ENCODE data around the gene AKR1B1. TPM values are rescaled to one million over a fixed set of nuclear protein-coding genes. Genes with fewer than 3 reads are reported as not detected.

AKR1B1 gene
- total RNA-seq, 1 donor from 2014 or later = 61.8 TPM

GRCh38 chr7:134433430-134433829 is 25.5 kb downstream of the AKR1B1 start:
- DNase-seq (ENCODE audit: extremely low spot score, unreplicated experiment) = no peak
- no peak for TF ChIP-seq CTCF (IDR thresholded peaks at IDR 0.05)
- Mint-ChIP-seq H3K36me3 (ENCODE audit: unreplicated experiment) (peaks cover under 1% of the 10 kb centered on the region), H3K27me3 (ENCODE audit: unreplicated experiment) (peaks cover 15% of the 10 kb centered on the region), H3K9me3 (ENCODE audit: unreplicated experiment) (peaks cover 6% of the 10 kb centered on the region), H3K4me1 (ENCODE audit: unreplicated experiment) (peaks cover 7% of the 10 kb centered on the region), H3K27ac (ENCODE audit: unreplicated experiment) (no peak overlapping the region), H3K4me3 (ENCODE audit: unreplicated experiment) (no peak overlapping the region)

- Mint-ChIP-seq H3K36me3 (ENCODE audit: unreplicated experiment) (no peaks in the 10 kb centered on the region), H3K27ac (ENCODE audit: unreplicated experiment) (peak overlapping the region; percentile 84), H3K9me3 (ENCODE audit: unreplicated experiment) (peaks cover 6% of the 10 kb centered on the region), H3K4me3 (ENCODE audit: unreplicated experiment) (peak overlapping the region; percentile 74), H3K27me3 (ENCODE audit: unreplicated experiment) (peaks cover 15% of the 10 kb centered on the region), H3K4me1 (ENCODE audit: unreplicated experiment) (peaks cover 7% of the 10 kb centered on the region)
- TF ChIP-seq CTCF (IDR thresholded peaks at IDR 0.05) = peak; percentile 84
- peak; percentile 89 for DNase-seq (ENCODE audit: extremely low spot score, unreplicated experiment)
Observed at GRCh38 chr7:134432296-134433152, 26.4 kb downstream of the AKR1B1 start.

- Mint-ChIP-seq H3K9me3 (ENCODE audit: unreplicated experiment) (peaks cover under 1% of the 10 kb centered on the region), H3K4me1 (ENCODE audit: unreplicated experiment) (peaks cover 7% of the 10 kb centered on the region), H3K4me3 (ENCODE audit: unreplicated experiment) (no peak overlapping the region), H3K27me3 (ENCODE audit: unreplicated experiment) (peaks cover 15% of the 10 kb centered on the region), H3K27ac (ENCODE audit: unreplicated experiment) (no peak overlapping the region), H3K36me3 (ENCODE audit: unreplicated experiment) (no peaks in the 10 kb centered on the region)
- TF ChIP-seq CTCF (IDR thresholded peaks at IDR 0.05) = no peak
- DNase-seq (ENCODE audit: extremely low spot score, unreplicated experiment) = no peak
Observed at GRCh38 chr7:134431815-134432214, 27.1 kb downstream of the AKR1B1 start.

- H3K9me3 Mint-ChIP-seq (ENCODE audit: unreplicated experiment) = no peaks in the 10 kb centered on the region
- no peak for DNase-seq (ENCODE audit: extremely low spot score, unreplicated experiment)
- TF ChIP-seq CTCF (IDR thresholded peaks at IDR 0.05) = no peak
- no peak overlapping the region for H3K27ac Mint-ChIP-seq (ENCODE audit: unreplicated experiment)
- peaks cover 7% of the 10 kb centered on the region for H3K4me1 Mint-ChIP-seq (ENCODE audit: unreplicated experiment)
- H3K36me3 Mint-ChIP-seq (ENCODE audit: unreplicated experiment) = no peaks in the 10 kb centered on the region
- no peak overlapping the region for H3K4me3 Mint-ChIP-seq (ENCODE audit: unreplicated experiment)
- peaks cover 17% of the 10 kb centered on the region for H3K27me3 Mint-ChIP-seq (ENCODE audit: unreplicated experiment)
Observed at GRCh38 chr7:134429481-134429880, 29.4 kb downstream of the AKR1B1 start.

GRCh38 chr7:134428942-134429341 is 30.0 kb downstream of the AKR1B1 start:
- H3K4me1 Mint-ChIP-seq (ENCODE audit: unreplicated experiment) = peaks cover 7% of the 10 kb centered on the region
- H3K9me3 Mint-ChIP-seq (ENCODE audit: unreplicated experiment) = no peaks in the 10 kb centered on the region
- H3K36me3 Mint-ChIP-seq (ENCODE audit: unreplicated experiment) = no peaks in the 10 kb centered on the region
- TF ChIP-seq CTCF (IDR thresholded peaks at IDR 0.05) = no peak
- peaks cover 17% of the 10 kb centered on the region for H3K27me3 Mint-ChIP-seq (ENCODE audit: unreplicated experiment)
- H3K27ac Mint-ChIP-seq (ENCODE audit: unreplicated experiment) = no peak overlapping the region
- DNase-seq (ENCODE audit: extremely low spot score, unreplicated experiment) = no peak
- H3K4me3 Mint-ChIP-seq (ENCODE audit: unreplicated experiment) = no peak overlapping the region
